Measurements from ENCODE around the gene CATSPER3. TPM values are rescaled to one million over a fixed set of nuclear protein-coding genes. Genes with fewer than 3 reads are reported as not detected.
A peak's percentile ranks its signal among the peaks of the same experiment; 100 is the strongest.

The CATSPER3 gene
- total RNA-seq, 1 donor = 0.36 TPM

DNA sequence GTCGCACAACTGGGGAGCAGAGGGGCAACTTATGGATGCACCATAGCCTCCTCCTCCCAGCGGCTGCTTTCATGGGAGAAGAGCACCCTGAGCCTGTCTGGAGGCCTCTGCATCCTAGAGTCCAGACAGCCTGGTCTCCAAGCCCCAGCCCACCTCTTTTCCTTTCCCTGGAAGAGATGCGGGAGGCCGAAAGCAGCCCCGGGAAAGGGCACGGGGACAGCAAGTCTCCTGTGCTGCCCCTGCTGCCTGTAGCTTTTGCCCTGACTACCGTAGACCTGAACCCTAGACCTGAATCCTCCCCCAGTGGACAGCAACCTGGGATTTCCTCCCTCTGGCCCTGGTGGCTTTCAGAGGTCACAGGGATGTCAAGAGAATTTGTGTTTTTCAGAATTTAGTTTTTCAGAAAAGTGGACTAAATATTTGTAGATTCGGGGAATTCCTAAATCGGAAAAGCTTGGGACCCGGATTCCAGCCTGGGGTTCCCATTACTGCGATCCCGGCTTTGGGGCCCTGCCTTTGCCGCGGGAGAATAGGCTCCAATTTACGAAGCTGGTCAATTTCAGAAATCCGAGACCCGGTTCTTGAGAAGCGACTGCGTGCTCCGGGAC lies 70.6 kb downstream of the CATSPER3 start:
- H3K36me3 ChIP-seq (ENCODE audit: insufficient read depth, low read length) = no peaks in the 10 kb centered on the region
- DNase-seq (ENCODE audit: insufficient read length, low spot score, missing footprints) = peak; percentile 87
- peaks cover 2% of the 10 kb centered on the region for H3K79me2 ChIP-seq (ENCODE audit: insufficient read depth, low read length)
- H3K4me3 ChIP-seq (ENCODE audit: insufficient read depth, low read length) = no peak overlapping the region
- H3K27me3 ChIP-seq (ENCODE audit: insufficient read depth, low read length) = peaks cover 52% of the 10 kb centered on the region
- no peak overlapping the region for H3K27ac ChIP-seq (ENCODE audit: low read depth, low read length)
- no peak overlapping the region for H2AFZ ChIP-seq (ENCODE audit: low read length)
- TF ChIP-seq, protein P1, sequence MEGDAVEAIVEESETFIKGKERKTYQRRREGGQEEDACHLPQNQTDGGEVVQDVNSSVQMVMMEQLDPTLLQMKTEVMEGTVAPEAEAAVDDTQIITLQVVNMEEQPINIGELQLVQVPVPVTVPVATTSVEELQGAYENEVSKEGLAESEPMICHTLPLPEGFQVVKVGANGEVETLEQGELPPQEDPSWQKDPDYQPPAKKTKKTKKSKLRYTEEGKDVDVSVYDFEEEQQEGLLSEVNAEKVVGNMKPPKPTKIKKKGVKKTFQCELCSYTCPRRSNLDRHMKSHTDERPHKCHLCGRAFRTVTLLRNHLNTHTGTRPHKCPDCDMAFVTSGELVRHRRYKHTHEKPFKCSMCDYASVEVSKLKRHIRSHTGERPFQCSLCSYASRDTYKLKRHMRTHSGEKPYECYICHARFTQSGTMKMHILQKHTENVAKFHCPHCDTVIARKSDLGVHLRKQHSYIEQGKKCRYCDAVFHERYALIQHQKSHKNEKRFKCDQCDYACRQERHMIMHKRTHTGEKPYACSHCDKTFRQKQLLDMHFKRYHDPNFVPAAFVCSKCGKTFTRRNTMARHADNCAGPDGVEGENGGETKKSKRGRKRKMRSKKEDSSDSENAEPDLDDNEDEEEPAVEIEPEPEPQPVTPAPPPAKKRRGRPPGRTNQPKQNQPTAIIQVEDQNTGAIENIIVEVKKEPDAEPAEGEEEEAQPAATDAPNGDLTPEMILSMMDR (IDR thresholded peaks at IDR 0.05; ENCODE audit: extremely low read depth, low read depth, low read length) = no peak
- no peak overlapping the region for H3K4me2 ChIP-seq (ENCODE audit: insufficient read depth, low read length)
- H3K4me1 ChIP-seq (ENCODE audit: insufficient read depth, low read length) = peaks cover 6% of the 10 kb centered on the region
- no peaks in the 10 kb centered on the region for H3K9me3 ChIP-seq (ENCODE audit: low read depth, low read length)
- no peaks in the 10 kb centered on the region for H4K20me1 ChIP-seq (ENCODE audit: insufficient read depth, low read length)

DNA sequence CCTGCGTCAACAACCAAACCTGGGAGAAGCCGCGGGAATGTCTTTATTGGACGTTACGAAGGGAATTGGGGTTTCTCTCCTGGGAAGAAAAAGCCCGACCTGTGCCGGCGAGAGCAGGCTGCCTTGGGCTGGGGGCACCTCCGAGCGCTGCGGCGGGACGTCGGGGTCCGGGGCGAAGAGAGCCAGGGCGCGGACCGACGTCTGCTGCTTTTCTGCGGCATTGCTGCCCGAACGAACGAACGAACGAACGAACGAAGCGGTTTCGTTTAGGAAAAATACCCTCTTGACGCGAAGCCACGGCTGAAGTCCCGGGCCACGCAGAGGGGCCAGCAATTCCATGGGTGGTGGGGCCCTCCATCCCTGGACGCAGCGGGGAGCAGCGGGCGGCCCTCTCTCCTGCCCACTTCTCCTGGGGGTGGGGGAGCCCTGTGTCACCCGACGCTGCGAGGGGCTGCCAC lies 71.1 kb downstream of the CATSPER3 start:
- no peak overlapping the region for H3K27ac ChIP-seq (ENCODE audit: low read depth, low read length)
- peaks cover 54% of the 10 kb centered on the region for H3K27me3 ChIP-seq (ENCODE audit: insufficient read depth, low read length)
- H3K4me1 ChIP-seq (ENCODE audit: insufficient read depth, low read length) = peaks cover 6% of the 10 kb centered on the region
- peak overlapping the region; percentile 58 for H3K4me3 ChIP-seq (ENCODE audit: insufficient read depth, low read length)
- H3K4me2 ChIP-seq (ENCODE audit: insufficient read depth, low read length) = peak overlapping the region; percentile 62
- no peaks in the 10 kb centered on the region for H3K79me2 ChIP-seq (ENCODE audit: insufficient read depth, low read length)
- no peak overlapping the region for H2AFZ ChIP-seq (ENCODE audit: low read length)
- H3K9me3 ChIP-seq (ENCODE audit: low read depth, low read length) = no peaks in the 10 kb centered on the region
- DNase-seq (ENCODE audit: insufficient read length, low spot score, missing footprints) = peak; percentile 84
- no peaks in the 10 kb centered on the region for H3K36me3 ChIP-seq (ENCODE audit: insufficient read depth, low read length)
- TF ChIP-seq, protein P1 (IDR thresholded peaks at IDR 0.05; ENCODE audit: extremely low read depth, low read depth, low read length) = no peak
- no peaks in the 10 kb centered on the region for H4K20me1 ChIP-seq (ENCODE audit: insufficient read depth, low read length)

DNA sequence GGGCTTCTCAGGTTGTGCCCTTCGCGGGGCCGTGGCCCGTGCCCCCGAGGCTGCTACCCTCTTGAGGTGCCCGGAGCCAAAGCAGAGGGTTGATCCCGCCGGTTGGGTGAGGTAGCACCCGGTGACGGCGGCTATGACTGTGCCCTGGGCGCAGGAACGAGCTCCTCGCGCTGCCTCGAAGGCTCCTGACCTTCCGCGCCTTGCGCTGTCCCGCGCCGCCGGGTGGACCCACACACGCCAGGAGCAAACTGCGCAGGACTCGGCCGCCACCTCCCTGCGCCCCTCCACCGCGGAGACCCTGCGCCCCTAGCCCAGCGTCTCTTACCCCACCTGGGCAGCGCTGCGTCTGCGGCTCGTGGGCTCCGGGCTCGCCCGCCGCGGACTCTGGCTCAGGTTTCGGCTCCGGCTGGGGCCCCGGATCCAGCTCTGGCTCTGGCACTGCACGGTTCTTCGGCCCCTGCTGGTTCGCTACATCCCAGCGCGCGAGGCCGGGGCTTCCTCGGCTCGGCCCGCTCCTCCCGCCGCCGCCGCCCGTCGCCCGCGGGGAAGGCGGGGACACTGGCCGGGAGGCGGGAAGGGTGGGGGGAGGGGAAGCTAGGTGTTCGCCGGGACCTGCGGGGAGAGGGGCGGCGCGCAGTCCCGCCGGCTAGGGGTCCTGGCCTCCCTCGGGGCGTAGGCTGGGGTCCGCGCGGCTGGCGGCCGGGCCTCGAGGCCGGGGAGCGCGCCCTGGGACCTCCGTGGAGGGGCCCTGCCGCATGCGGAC lies 71.7 kb downstream of the CATSPER3 start:
- H2AFZ ChIP-seq (ENCODE audit: low read length) = peak overlapping the region; percentile 15
- H4K20me1 ChIP-seq (ENCODE audit: insufficient read depth, low read length) = peaks cover 2% of the 10 kb centered on the region
- H3K4me2 ChIP-seq (ENCODE audit: insufficient read depth, low read length) = peak overlapping the region; percentile 62
- no peaks in the 10 kb centered on the region for H3K9me3 ChIP-seq (ENCODE audit: low read depth, low read length)
- H3K27ac ChIP-seq (ENCODE audit: low read depth, low read length) = no peak overlapping the region
- no peaks in the 10 kb centered on the region for H3K79me2 ChIP-seq (ENCODE audit: insufficient read depth, low read length)
- H3K4me1 ChIP-seq (ENCODE audit: insufficient read depth, low read length) = peaks cover 5% of the 10 kb centered on the region
- H3K36me3 ChIP-seq (ENCODE audit: insufficient read depth, low read length) = no peaks in the 10 kb centered on the region
- peak; percentile 96 for DNase-seq (ENCODE audit: insufficient read length, low spot score, missing footprints)
- TF ChIP-seq, protein P1 (IDR thresholded peaks at IDR 0.05; ENCODE audit: extremely low read depth, low read depth, low read length) = no peak
- peak overlapping the region; percentile 58 for H3K4me3 ChIP-seq (ENCODE audit: insufficient read depth, low read length)
- H3K27me3 ChIP-seq (ENCODE audit: insufficient read depth, low read length) = peaks cover 54% of the 10 kb centered on the region

- H3K36me3 ChIP-seq (ENCODE audit: insufficient read depth, low read length) = no peaks in the 10 kb centered on the region
- H3K4me3 ChIP-seq (ENCODE audit: insufficient read depth, low read length) = no peak overlapping the region
- H3K79me2 ChIP-seq (ENCODE audit: insufficient read depth, low read length) = no peaks in the 10 kb centered on the region
- H3K4me1 ChIP-seq (ENCODE audit: insufficient read depth, low read length) = no peaks in the 10 kb centered on the region
- no peak overlapping the region for H3K27ac ChIP-seq (ENCODE audit: low read depth, low read length)
- peaks cover 54% of the 10 kb centered on the region for H3K27me3 ChIP-seq (ENCODE audit: insufficient read depth, low read length)
- peaks cover 2% of the 10 kb centered on the region for H4K20me1 ChIP-seq (ENCODE audit: insufficient read depth, low read length)
- no peak overlapping the region for H3K4me2 ChIP-seq (ENCODE audit: insufficient read depth, low read length)
- DNase-seq (ENCODE audit: insufficient read length, low spot score, missing footprints) = peak; percentile 77
- no peaks in the 10 kb centered on the region for H3K9me3 ChIP-seq (ENCODE audit: low read depth, low read length)
- no peak overlapping the region for H2AFZ ChIP-seq (ENCODE audit: low read length)
- TF ChIP-seq, protein P1 (IDR thresholded peaks at IDR 0.05; ENCODE audit: extremely low read depth, low read depth, low read length) = no peak
These were observed 72.3 kb downstream of the CATSPER3 start for GRCh38 chr5:135040034-135040332.
